GM12878 (cell line): ENCODE measurements around the gene COL26A1. TPM values are rescaled to one million over a fixed set of nuclear protein-coding genes. Genes with fewer than 3 reads are reported as not detected.

Experiments used
- ATAC-seq: fragments of 200-7000 bp; cut with Tn5 transposase; 3 replicates; pipeline ENCODE4 v1.9.1; 2020; ENCODE audit warnings: mild to moderate bottlenecking, moderate library complexity
- BruUV-seq: library from RNA; stranded (reverse); fragments of 400-500 nt; replicated peaks from 2 replicates; lab custom pipeline; 2021; lab: Mats Ljungman, UMichigan
- CTCF ChIA-PET: fragments of 300-600 bp; sonication (Branson Sonifier 250); formaldehyde crosslinking; extraction: SDS; loops from one replicate; lab custom pipeline; 2021; ENCODE audit warnings: inconsistent platforms; lab: Yijun Ruan, JAX
- POLR2A ChIA-PET: fragments of 350-600 bp; formaldehyde crosslinking; extraction: SDS; loops from one replicate; lab custom pipeline; 2021; ENCODE audit warnings: inconsistent platforms; lab: Charles Lee
- RAD21 ChIA-PET: fragments of 300-600 bp; sonication (Branson Sonifier 250); formaldehyde crosslinking; loops from one replicate; lab custom pipeline; 2023; ENCODE audit warnings: antibody characterized with exemption; ENCODE audit not compliant: unreplicated experiment; lab: Charles Lee
- SMC1A ChIA-PET: fragments of 300-600 bp; sonication (Branson Sonifier 250); formaldehyde crosslinking; loops from one replicate; lab custom pipeline; 2023; ENCODE audit not compliant: unreplicated experiment, uncharacterized antibody; lab: Charles Lee
- DNase-seq: peaks from one replicate; pipeline ENCODE4 v3.0.0-alpha.2; 2011; ENCODE audit warnings: low read depth, low spot score
- FAIRE-seq: peaks from 3 replicates; lab custom pipeline; 2011; peaks lifted over from hg19 to GRCh38; lab: Jason Lieb, UNC
- H2AFZ ChIP-seq: 2 replicates; pipeline ENCODE4 v1.6.0; 2011; ENCODE audit warnings: low read depth, low read length, control low read depth; ENCODE audit not compliant: control insufficient read depth
- H3K27ac ChIP-seq: 2 replicates; pipeline ENCODE4 v1.5.1; 2011; ENCODE audit warnings: control low read depth; ENCODE audit not compliant: control insufficient read depth, insufficient read depth
- H3K27me3 ChIP-seq, 2 experiments: replicated peaks in 1 of 2; 2 replicates each; pipeline versions ENCODE4 v1.6.0 to v1.6.1; 2011; ENCODE audit warnings: low read length in 1 of 2; ENCODE audit not compliant: control insufficient read depth in 2 of 2, insufficient read depth in 2 of 2
- H3K36me3 ChIP-seq, 2 experiments: 2 replicates each; pipeline ENCODE4 v1.5.1; 2011; ENCODE audit warnings: low read length in 1 of 2; ENCODE audit not compliant: control insufficient read depth in 2 of 2, insufficient read depth in 2 of 2
- H3K4me1 ChIP-seq: 2 replicates; pipeline ENCODE4 v1.6.1; 2011; ENCODE audit warnings: mild to moderate bottlenecking, low read length, moderate library complexity, mixed read lengths; ENCODE audit not compliant: control insufficient read depth, insufficient read depth
- H3K4me2 ChIP-seq: 2 replicates; pipeline ENCODE4 v1.6.0; 2011; ENCODE audit warnings: control low read depth; ENCODE audit not compliant: control insufficient read depth, insufficient read depth
- H3K4me3 ChIP-seq: fragments of 200-600 bp; sonication (generic); 2 replicates; pipeline ENCODE4 v1.5.1; 2016
- H3K79me2 ChIP-seq: 2 replicates; pipeline ENCODE4 v1.6.0; 2011; ENCODE audit warnings: low read length; ENCODE audit not compliant: control insufficient read depth, insufficient read depth
- H3K9ac ChIP-seq: 2 replicates; pipeline ENCODE4 v1.8.0; 2011; ENCODE audit warnings: low read length, control low read depth, mixed read lengths; ENCODE audit not compliant: control insufficient read depth, insufficient read depth
- H3K9me3 ChIP-seq: replicated peaks from 3 replicates; pipeline ENCODE4 v1.5.1; 2011; ENCODE audit warnings: mild to moderate bottlenecking, low read length; ENCODE audit not compliant: control insufficient read depth, insufficient read depth
- H4K20me1 ChIP-seq: 2 replicates; pipeline ENCODE4 v1.6.0; 2011; ENCODE audit not compliant: control insufficient read depth, insufficient read depth
- BRCA1 ChIP-seq: IDR thresholded peaks from 2 replicates; pipeline ENCODE4 v1.6.1; 2011; ENCODE audit warnings: low read depth, low read length, improper control_type of control experiment
- CREB1 ChIP-seq: IDR thresholded peaks from 2 replicates; pipeline ENCODE4 v1.6.1; 2012; ENCODE audit warnings: low read depth, mild to moderate bottlenecking, inconsistent platforms
- E2F4 ChIP-seq: IDR thresholded peaks from 2 replicates; pipeline ENCODE4 v1.6.1; 2012; ENCODE audit warnings: low read depth, low read length, improper control_type of control experiment
- GATAD2B ChIP-seq: fragments of 450-650 bp; conservative IDR thresholded peaks from 2 replicates; pipeline ENCODE4 v1.6.1; 2017; ENCODE audit warnings: low read depth, mild to moderate bottlenecking, moderate library complexity
- IKZF1 ChIP-seq: fragments of 450-650 bp; conservative IDR thresholded peaks from 2 replicates; pipeline ENCODE4 v1.6.1; 2017; ENCODE audit warnings: antibody characterized with exemption, mild to moderate bottlenecking
- NFXL1 ChIP-seq: fragments of 450-650 bp; IDR thresholded peaks from 2 replicates; pipeline ENCODE4 v1.6.1; 2017; ENCODE audit warnings: antibody characterized with exemption, mild to moderate bottlenecking, borderline replicate concordance
- NR2C1 ChIP-seq: fragments of 450-650 bp; IDR thresholded peaks from 2 replicates; pipeline ENCODE4 v1.6.1; 2017; ENCODE audit warnings: antibody characterized with exemption, mild to moderate bottlenecking, moderate library complexity
- PKNOX1 ChIP-seq: fragments of 450-650 bp; IDR thresholded peaks from 2 replicates; pipeline ENCODE4 v1.6.1; 2016; ENCODE audit warnings: mild to moderate bottlenecking
- ZBTB4 ChIP-seq: fragments of 450-650 bp; formaldehyde crosslinking; IDR thresholded peaks from 2 replicates; pipeline ENCODE4 v1.4.0; 2022; ENCODE audit warnings: mild to moderate bottlenecking, moderate library complexity
- WGBS: methylation state at CpG from one replicate; pipeline ENCODE4 v1.1.6; 2016; ENCODE audit warnings: low lambda C conversion rate; ENCODE audit not compliant: insufficient replicate concordance, insufficient coverage; ENCODE audit errors: missing lambda C conversion rate; 5-methylcytosine and 5-hydroxymethylcytosine counted together
- in situ Hi-C: fragments of 300-500 bp; cut with MboI; formaldehyde crosslinking; loops from 9 replicates; pipeline ENCODE4 v1.14.3; 2018; ENCODE audit warnings: mixed read lengths
- intact Hi-C: fragments of 100-400 bp; cut with micrococcal nuclease; formaldehyde crosslinking; loops from one replicate; pipeline ENCODE4 v1.14.2; 2022; ENCODE audit not compliant: unreplicated experiment
- polyA plus RNA-seq, 11 experiments: library from polyadenylated mRNA; depleted of rRNA in 4 of 11; unstranded in 6 of 11; stranded (reverse) in 5 of 11; fragments of >200 nt; fragmentation: Nextera tagmentation in 4 of 11; fragmentation: Illumina TruSeq in 1 of 11; extraction: Ambion mirVana in 4 of 11; extraction: Trizol in 1 of 11; gene quantifications; 1 replicate in 1 of 11; 2 replicates in 10 of 11; pipeline versions ENCODE4 v1.2.1 to v1.2.3, GENCODE V29; 2011 to 2016; ENCODE audit warnings: inconsistent platforms in 2 of 11, missing spikeins in 2 of 11, low read depth in 1 of 11
- total RNA-seq, 4 experiments: library from RNA; depleted of rRNA in 3 of 4; stranded (reverse); fragments of >200 nt in 3 of 4; fragmentation: Illumina TruSeq in 1 of 4; extraction: Trizol in 1 of 4; gene quantifications; 2 replicates each; pipeline versions ENCODE4 v1.2.1 to v1.2.3, GENCODE V29; 2013 to 2021

COL26A1 gene
- total and polyA plus RNA-seq, 10 of the 15 experiments (the other 5 are each of a cell fraction or from before 2014, with no cell fraction given), result 0.08 TPM; not detected in 9

- no peak overlapping the region for H3K4me2 ChIP-seq
- H3K9me3 ChIP-seq, result no peaks in the 10 kb centered on the region
- FAIRE-seq (no peak), DNase-seq (no peak)
- ChIA-PET RAD21 (no interaction called here), SMC1A (no interaction called here)
- no peak overlapping the region for H3K9ac ChIP-seq
- 49% methylated on average over 16 of the region's 16 CpGs for WGBS
- no peak overlapping the region for H2AFZ ChIP-seq
- H3K4me3 ChIP-seq, result no peak overlapping the region
- TF ChIP-seq ZBTB4 (CRISPR knock-in tag), result no peak
- no peak for TF ChIP-seq NR2C1
- no peak for TF ChIP-seq BRCA1
- TF ChIP-seq GATAD2B, result no peak
- TF ChIP-seq CREB1, result no peak
- no peak for TF ChIP-seq E2F4
- TF ChIP-seq PKNOX1, result no peak
- TF ChIP-seq NFXL1, result no peak
- no peak for TF ChIP-seq IKZF1
- TF ChIP-seq, all 136 proteins: peak for 0
- POLR2A ChIA-PET, result interaction anchor here (0.5 kb wide), 1 partner anchor 17 kb away, joined by 3 read pairs; no protein-coding TSS in a partner anchor
- ATAC-seq, result no peak
- BruUV-seq, result no TSS peak
- no peaks in the 10 kb centered on the region for H3K27me3 ChIP-seq
- H3K36me3 ChIP-seq, result no peaks in the 10 kb centered on the region
- H3K27ac ChIP-seq, result no peak overlapping the region
- CTCF ChIA-PET, result interaction anchor here (0.7 to 1.1 kb wide), 3 partner anchors 56 to 206 kb away, joined by 3 read pairs; no protein-coding TSS in a partner anchor
- H3K4me1 ChIP-seq, result no peaks in the 10 kb centered on the region
- no peaks in the 10 kb centered on the region for H4K20me1 ChIP-seq
- in situ Hi-C loops, result no loop called here
- H3K79me2 ChIP-seq, result no peaks in the 10 kb centered on the region
- intact Hi-C loops, result no loop called here
Observed at GRCh38 chr7:101598986-101599771, 236.5 kb downstream of the COL26A1 start.
